KOPT-K1 (cell line): ENCODE results near the gene EXOC1L.

ENCODE experiments used
- H3K27ac ChIP-seq: fragments of 200-600 bp; sonication (generic); 2 replicates; pipeline ENCODE4 v1.5.1; 2016; ENCODE audit warnings: antibody characterized with exemption, mild to moderate bottlenecking, low read depth, low read length; ENCODE audit not compliant: poor library complexity, severe bottlenecking
- H3K36me3 ChIP-seq: fragments of 200-600 bp; sonication (generic); 2 replicates; pipeline ENCODE4 v1.5.1; 2017; ENCODE audit warnings: antibody characterized with exemption, mild to moderate bottlenecking, low read length, moderate library complexity; ENCODE audit not compliant: insufficient read depth
- H3K9me3 ChIP-seq: fragments of 200-600 bp; sonication (generic); 2 replicates; pipeline ENCODE4 v1.5.1; 2017; ENCODE audit warnings: antibody characterized with exemption, low read length, mild to moderate bottlenecking; ENCODE audit not compliant: insufficient read depth, poor library complexity, severe bottlenecking

Gene EXOC1L, protein sequence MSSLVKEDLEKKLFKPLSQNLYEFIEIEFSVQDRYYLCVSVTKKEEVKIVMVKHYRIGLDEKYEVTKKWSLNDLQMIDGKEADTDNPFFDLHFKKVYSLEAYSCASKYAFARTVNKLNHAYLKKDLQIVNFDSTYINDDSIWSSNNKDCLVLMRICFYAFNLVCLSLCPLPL

DNA sequence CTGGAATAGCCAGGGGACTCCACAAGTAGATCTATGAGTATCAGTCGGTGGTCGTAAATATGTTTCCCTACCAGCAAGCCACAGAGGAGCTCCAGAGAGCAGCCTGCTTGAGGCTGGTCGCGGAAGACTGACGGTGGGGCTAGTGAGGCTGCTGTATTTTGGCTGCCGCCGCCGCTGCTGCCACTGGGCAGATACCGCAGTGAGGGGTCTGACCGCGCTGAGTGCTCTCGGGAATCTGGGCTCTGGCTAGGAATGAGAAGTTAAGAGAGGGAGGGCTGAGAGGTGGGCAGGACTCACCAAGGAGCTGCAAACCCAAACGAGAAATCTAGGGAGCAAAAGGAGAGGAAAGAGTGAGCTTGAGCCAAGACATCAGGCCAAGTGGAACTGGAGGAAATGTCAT, at the start of gene EXOC1L:
Gene EXOC1L, plus strand, starts transcription at position 157 of the 400 bp plus-strand sequence. Its CDS starts 237 bp downstream, at position 394.
- no peaks in the 10 kb centered on the region for H3K36me3 ChIP-seq
- H3K27ac ChIP-seq: no peak within 1 kb of the TSS
- H3K9me3 ChIP-seq: no peaks in the 10 kb centered on the region

DNA sequence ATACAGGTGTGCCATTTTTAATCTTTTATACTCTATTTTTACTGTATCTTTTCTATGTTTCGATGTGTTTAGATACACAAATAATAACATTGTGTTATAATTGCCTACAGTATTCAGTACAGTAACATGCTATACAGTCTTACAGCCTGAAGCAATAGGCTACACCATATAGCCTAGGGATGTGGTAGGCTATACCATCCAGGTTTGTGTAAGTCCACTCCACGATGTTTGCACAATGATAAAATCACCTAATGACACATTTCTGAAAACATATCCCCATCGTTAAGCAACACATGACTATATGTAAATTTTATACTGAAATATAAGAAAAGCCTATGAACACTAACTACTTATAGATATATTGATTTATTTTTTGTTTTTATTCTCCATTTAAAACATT, 48.9 kb upstream of the EXOC1L start:
- H3K9me3 ChIP-seq: no peaks in the 10 kb centered on the region
- H3K36me3 ChIP-seq: no peaks in the 10 kb centered on the region
- no peak overlapping the region for H3K27ac ChIP-seq

DNA sequence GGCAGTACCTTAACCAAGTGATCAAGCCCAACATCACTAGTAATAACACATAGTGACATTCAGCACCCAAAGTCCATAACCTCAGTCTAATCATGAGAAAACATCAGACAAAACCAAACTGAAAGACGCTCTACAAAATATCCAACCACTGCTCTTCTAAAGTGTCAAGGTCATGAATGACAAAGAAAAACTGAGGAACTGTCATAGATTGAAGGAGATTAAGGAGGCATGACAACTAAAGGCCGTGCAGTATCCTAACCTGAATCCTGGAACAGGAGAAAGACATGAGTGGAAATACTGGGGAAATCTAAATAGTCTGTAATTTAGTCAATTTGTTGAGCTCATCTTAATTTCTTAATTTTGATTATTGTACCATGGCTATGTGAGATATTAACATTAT, 38.2 kb upstream of the EXOC1L start:
- Histone ChIP-seq H3K36me3 (no peaks in the 10 kb centered on the region), H3K9me3 (no peaks in the 10 kb centered on the region), H3K27ac (no peak overlapping the region)

DNA sequence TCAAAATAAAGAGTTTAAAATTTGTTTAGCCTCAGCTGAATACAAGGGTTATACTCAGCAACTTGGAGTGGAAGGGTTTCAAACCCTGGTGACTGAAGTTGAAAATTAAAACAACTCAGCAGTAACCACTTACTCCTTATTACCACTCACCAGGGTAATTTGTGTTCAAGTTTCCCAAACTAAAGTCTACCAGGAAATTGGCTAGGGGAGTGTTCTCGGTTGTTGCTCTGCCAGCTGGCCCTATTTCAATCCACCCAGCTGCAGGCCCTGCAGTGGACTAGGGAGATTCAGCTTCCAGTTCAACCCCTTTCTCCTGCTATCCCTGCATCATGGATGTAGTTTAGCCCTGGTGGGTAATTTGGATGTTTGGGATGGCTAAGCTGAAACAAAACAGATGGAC, 37.8 kb upstream of the EXOC1L start:
- Histone ChIP-seq H3K27ac (no peak overlapping the region), H3K36me3 (no peaks in the 10 kb centered on the region), H3K9me3 (no peaks in the 10 kb centered on the region)

DNA sequence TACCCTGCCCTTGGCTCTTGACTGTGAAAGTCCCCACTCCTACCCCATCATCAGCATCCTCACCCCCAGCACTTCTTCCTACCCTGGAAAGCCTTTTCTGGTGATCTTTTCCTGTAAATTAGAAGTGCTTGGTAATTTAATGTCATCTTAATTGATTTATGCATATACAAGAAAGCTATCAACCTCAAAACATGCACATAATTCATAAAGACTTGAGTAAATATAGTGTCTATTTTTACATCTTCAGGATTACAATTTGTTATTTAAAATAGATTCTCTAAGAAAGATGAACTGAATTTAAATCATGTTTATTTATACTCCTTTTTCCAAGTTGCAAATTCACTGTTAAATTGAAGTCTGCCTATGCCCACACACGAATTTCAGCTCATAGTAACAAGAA, 36.0 kb upstream of the EXOC1L start:
- Histone ChIP-seq H3K27ac (no peak overlapping the region), H3K36me3 (no peaks in the 10 kb centered on the region), H3K9me3 (no peaks in the 10 kb centered on the region)

DNA sequence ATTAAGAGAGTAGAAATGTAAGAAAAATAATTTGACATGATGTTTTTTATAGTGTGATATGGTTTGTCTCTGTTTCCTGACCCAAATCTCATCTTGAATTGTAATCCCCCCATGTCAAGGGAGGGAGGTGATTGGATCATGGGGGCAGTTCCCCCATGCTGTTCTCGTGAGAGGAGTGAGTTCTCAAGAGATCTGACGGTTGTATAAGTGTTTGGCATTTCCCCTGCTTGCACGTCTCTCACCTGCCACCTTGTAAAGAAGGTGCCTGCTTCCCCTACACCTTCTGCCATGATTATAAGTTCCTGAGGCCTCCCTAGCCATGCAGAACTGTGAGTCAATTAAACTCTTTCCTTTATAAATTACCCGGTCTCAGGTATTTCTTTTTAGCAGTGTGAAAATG, 34.8 kb upstream of the EXOC1L start:
- Histone ChIP-seq H3K9me3 (no peaks in the 10 kb centered on the region), H3K27ac (no peak overlapping the region), H3K36me3 (no peaks in the 10 kb centered on the region)

DNA sequence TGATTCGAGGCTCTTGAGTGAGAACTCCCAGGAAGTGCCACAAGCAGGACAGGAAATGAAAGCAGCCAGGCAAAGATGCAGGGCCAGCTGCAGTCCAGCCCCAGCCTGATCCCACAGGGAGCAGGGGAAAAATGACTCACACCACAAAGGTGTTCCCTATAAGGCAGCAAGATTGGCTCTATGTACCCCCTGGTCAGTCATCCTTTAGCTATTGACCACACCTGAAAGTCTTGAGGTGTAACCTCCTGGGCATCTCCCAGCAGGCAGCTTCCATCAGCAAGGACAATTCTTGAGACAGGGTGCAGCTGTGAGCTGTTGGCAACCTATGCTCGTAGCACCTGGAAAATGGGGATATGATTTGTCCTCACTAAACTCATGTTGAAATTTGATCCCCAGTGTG, 27.9 kb upstream of the EXOC1L start:
- Histone ChIP-seq H3K9me3 (no peaks in the 10 kb centered on the region), H3K27ac (no peak overlapping the region), H3K36me3 (no peaks in the 10 kb centered on the region)

DNA sequence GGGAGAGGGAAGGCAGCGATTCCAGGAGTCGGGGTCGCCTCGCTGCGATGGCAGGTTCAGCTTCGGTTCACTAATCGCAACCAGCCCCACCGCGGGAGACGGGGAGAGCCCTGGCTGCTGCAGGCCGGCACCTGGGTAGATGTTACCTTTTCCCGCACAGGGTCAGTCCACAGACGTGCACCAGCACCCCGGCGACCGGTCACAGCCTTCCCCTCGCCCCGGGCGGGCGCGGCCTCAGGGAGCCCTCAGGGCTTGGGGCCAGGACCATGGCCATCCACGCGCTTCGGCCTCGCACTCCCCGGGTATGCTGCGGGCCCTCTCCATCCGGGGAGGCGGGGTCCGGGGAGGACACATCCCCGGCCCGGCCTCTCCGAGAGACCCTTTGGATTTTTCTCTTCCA, 26.1 kb upstream of the EXOC1L start:
- Histone ChIP-seq H3K36me3 (no peaks in the 10 kb centered on the region), H3K9me3 (no peaks in the 10 kb centered on the region), H3K27ac (no peak overlapping the region)

DNA sequence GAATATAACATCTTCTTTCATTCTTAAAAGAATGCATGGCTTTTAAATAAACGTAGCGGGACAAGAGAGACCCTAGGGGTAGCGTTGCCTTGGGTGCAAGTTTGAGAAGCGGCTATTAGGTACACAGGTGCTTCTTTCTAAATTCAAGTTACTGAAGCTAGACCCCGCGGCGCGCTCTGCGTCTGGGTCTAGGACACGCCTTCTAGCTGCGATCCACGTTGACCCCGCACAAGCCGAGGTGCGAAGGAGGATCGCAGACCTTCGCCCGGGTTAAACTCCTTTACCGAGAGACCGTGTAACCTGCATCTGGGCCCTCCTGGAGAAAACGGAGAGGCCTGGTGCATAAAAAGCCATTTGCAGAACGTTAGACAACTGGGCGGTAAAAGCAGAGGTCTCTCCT, 25.5 kb upstream of the EXOC1L start:
- Histone ChIP-seq H3K9me3 (no peaks in the 10 kb centered on the region), H3K36me3 (no peaks in the 10 kb centered on the region), H3K27ac (no peak overlapping the region)

DNA sequence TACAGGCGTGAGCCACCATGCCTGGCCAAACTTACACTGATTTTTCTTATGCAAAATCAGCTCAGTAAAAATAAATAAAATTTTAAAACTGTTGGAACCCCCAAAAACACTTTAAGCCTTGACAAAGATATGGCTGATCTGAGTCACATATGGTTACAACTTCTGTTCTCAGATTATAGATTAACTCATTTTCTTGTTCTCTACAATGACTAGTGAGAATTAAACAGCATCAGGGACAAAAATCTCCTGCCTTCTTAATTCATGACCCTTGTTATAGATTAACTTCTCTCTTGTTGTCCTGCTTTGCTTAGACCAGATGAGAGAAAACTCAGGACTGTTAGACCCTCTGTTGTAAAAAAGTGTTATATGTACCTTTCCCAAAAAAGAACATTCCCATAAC, 24.2 kb upstream of the EXOC1L start:
- Histone ChIP-seq H3K9me3 (no peaks in the 10 kb centered on the region), H3K36me3 (no peaks in the 10 kb centered on the region), H3K27ac (no peak overlapping the region)

DNA sequence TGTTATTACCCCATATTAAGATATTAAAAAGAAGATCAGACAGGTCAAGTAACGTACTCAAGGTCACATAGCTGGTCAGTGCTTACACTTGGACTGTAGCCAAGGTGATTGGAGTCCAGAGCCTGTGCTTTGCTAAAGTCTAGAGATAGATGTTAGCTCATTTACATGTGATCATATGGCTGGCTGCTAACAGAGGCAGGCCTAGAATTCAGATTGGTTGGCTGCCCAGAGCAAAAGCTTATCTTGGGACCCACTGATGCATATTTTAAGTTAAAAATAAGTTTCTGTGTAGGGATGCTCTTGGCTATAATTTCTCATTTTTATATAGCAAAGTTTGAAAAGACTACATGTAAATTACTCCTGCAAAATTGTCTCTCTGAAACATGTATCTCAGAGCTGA, 18.1 kb upstream of the EXOC1L start:
- Histone ChIP-seq H3K9me3 (no peaks in the 10 kb centered on the region), H3K27ac (no peak overlapping the region), H3K36me3 (no peaks in the 10 kb centered on the region)

DNA sequence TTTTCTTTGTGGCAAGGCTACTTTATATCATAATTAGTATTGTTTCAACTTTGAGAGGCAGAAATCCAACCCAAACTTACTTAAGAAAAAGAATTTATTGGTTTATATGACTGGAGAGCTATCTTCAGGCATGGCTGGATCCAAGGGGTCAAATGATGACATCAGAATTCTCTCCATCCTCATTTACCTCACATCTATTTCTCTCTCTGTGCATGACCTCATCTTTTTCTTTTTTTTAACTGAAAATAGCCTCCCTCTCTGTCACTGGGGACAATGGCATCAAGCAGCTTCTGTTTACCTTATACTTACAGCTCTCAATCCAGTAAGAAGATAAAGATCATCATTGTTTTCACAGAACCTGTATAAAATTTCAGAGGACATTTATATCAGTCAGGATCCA, 12.0 kb upstream of the EXOC1L start:
- no peaks in the 10 kb centered on the region for H3K36me3 ChIP-seq
- H3K27ac ChIP-seq: no peak overlapping the region
- no peaks in the 10 kb centered on the region for H3K9me3 ChIP-seq

DNA sequence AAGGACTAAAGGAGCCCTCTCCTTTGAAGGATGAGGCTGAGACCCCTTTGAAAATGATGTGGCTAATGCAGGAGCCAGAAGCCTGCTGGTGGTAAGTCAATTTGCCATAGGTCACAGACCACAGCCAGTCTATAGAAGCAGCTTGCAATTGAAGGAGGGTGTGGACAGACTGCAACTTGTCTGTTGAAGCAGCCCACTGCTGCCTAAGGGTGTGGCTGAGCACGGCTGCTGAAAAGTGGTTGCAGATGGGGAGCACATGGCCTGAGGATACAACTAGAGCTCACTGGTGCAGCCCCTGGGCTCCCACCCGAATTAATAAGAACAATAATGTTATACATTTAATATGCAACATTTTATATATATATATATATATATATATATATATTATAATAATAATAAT, 11.4 kb upstream of the EXOC1L start:
- no peaks in the 10 kb centered on the region for H3K36me3 ChIP-seq
- no peak overlapping the region for H3K27ac ChIP-seq
- H3K9me3 ChIP-seq: no peaks in the 10 kb centered on the region

DNA sequence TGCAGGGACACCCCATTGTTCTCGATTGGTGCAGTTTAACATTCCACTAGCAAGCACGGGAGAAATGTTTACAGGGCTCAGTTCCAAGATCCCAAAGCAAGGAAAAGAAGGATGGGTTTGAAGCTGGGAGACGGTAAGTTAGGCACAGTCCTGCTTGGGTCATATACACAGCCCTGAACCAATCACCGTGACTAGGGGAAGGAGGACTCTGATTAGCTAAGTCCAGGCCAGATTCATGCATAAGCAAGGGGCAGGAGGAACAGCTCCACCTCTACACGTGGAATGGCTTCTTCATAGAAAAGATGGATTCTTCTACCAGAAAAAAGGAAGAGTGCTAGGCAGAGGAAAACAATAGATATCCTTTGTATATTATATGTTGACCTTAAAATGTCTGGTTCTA, 11.0 kb upstream of the EXOC1L start:
- no peaks in the 10 kb centered on the region for H3K36me3 ChIP-seq
- no peaks in the 10 kb centered on the region for H3K9me3 ChIP-seq
- no peak overlapping the region for H3K27ac ChIP-seq

DNA sequence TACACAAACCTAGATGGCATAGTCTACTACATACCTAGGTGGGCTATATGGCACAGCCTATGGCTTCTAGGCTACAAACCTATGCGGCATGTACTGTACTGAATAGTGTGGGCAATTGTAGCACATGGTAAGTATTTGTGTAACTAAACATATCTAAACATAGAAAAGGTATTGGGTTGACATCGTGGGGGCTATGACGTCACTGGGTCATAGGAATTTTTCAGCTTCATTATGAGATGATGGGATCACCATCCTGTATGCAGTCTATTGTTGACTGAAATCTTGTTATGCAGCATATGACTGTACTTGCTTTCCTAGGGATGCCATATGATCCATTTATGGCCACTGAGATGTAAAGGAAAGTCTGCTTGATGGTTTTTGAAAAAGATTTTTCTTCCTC, 1.9 kb upstream of the EXOC1L start:
- no peak overlapping the region for H3K27ac ChIP-seq
- no peaks in the 10 kb centered on the region for H3K9me3 ChIP-seq
- H3K36me3 ChIP-seq: no peaks in the 10 kb centered on the region

DNA sequence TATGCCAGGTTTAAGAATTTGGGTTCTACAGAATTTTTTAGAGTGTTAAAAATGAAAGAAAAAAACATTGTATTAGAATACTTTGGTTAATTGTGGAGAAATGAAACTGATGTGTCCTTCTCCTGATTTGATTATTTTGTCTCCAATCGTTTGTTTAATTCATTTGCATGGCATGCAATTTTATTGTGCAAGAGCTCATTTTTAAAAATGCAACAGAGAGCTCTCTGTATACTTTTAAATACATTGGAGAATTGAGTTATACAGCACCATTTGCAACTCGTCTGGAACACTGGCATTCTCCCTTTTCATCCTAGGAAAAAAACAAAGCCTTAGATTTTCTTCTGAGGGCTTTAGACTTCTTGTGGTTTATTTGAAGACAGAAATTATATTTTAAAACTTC, 689 bp downstream of the EXOC1L start:
- Histone ChIP-seq H3K36me3 (no peaks in the 10 kb centered on the region), H3K9me3 (no peaks in the 10 kb centered on the region), H3K27ac (no peak overlapping the region)

DNA sequence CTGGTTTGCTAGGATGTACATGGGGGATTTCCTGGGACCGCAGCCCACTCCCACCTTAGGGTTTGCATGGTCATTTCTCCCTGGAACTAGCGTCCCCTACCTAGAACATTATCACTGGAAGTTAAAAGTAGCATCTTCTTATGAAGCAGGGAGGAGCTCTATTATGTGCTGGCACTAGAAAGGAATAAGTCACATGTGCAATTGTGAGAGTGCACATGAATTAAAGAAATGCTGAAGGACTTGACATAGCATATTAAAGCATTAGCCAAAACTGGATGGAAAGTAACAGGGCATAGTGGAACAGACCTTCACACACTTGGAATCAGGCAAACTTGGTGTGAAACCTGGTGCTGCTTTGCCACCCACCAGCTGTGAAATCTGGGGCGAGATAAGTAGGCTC, 2.7 kb downstream of the EXOC1L start:
- H3K36me3 ChIP-seq: no peaks in the 10 kb centered on the region
- no peaks in the 10 kb centered on the region for H3K9me3 ChIP-seq
- H3K27ac ChIP-seq: no peak overlapping the region
